GM12878 (cell line): Measurements from ENCODE around the gene ALPP. TPM values are rescaled to one million over a fixed set of nuclear protein-coding genes. Genes with fewer than 3 reads are reported as not detected.
A peak's percentile ranks its signal among the peaks of the same experiment; 100 is the strongest.

Source experiments
- ATAC-seq: fragments of 200-7000 bp; cut with Tn5 transposase; 3 replicates; pipeline ENCODE4 v1.9.1; 2020; ENCODE audit warnings: mild to moderate bottlenecking, moderate library complexity
- BruUV-seq: library from RNA; stranded (reverse); fragments of 400-500 nt; replicated peaks from 2 replicates; lab custom pipeline; 2021; lab: Mats Ljungman, UMichigan
- CTCF ChIA-PET: fragments of 300-600 bp; sonication (Branson Sonifier 250); formaldehyde crosslinking; extraction: SDS; loops from one replicate; lab custom pipeline; 2021; ENCODE audit warnings: inconsistent platforms; lab: Yijun Ruan, JAX
- POLR2A ChIA-PET: fragments of 350-600 bp; formaldehyde crosslinking; extraction: SDS; loops from one replicate; lab custom pipeline; 2021; ENCODE audit warnings: inconsistent platforms; lab: Charles Lee
- RAD21 ChIA-PET: fragments of 300-600 bp; sonication (Branson Sonifier 250); formaldehyde crosslinking; loops from one replicate; lab custom pipeline; 2023; ENCODE audit warnings: antibody characterized with exemption; ENCODE audit not compliant: unreplicated experiment; lab: Charles Lee
- SMC1A ChIA-PET: fragments of 300-600 bp; sonication (Branson Sonifier 250); formaldehyde crosslinking; loops from one replicate; lab custom pipeline; 2023; ENCODE audit not compliant: unreplicated experiment, uncharacterized antibody; lab: Charles Lee
- DNase-seq: peaks from one replicate; pipeline ENCODE4 v3.0.0-alpha.2; 2011; ENCODE audit warnings: low read depth, low spot score
- FAIRE-seq: peaks from 3 replicates; lab custom pipeline; 2011; peaks lifted over from hg19 to GRCh38; lab: Jason Lieb, UNC
- H2AFZ ChIP-seq: 2 replicates; pipeline ENCODE4 v1.6.0; 2011; ENCODE audit warnings: low read depth, low read length, control low read depth; ENCODE audit not compliant: control insufficient read depth
- H3K27ac ChIP-seq: 2 replicates; pipeline ENCODE4 v1.5.1; 2011; ENCODE audit warnings: control low read depth; ENCODE audit not compliant: control insufficient read depth, insufficient read depth
- H3K27me3 ChIP-seq, 2 experiments: replicated peaks in 1 of 2; 2 replicates each; pipeline versions ENCODE4 v1.6.0 to v1.6.1; 2011; ENCODE audit warnings: low read length in 1 of 2; ENCODE audit not compliant: control insufficient read depth in 2 of 2, insufficient read depth in 2 of 2
- H3K36me3 ChIP-seq, 2 experiments: 2 replicates each; pipeline ENCODE4 v1.5.1; 2011; ENCODE audit warnings: low read length in 1 of 2; ENCODE audit not compliant: control insufficient read depth in 2 of 2, insufficient read depth in 2 of 2
- H3K4me1 ChIP-seq: 2 replicates; pipeline ENCODE4 v1.6.1; 2011; ENCODE audit warnings: mild to moderate bottlenecking, low read length, moderate library complexity, mixed read lengths; ENCODE audit not compliant: control insufficient read depth, insufficient read depth
- H3K4me2 ChIP-seq: 2 replicates; pipeline ENCODE4 v1.6.0; 2011; ENCODE audit warnings: control low read depth; ENCODE audit not compliant: control insufficient read depth, insufficient read depth
- H3K4me3 ChIP-seq: fragments of 200-600 bp; sonication (generic); 2 replicates; pipeline ENCODE4 v1.5.1; 2016
- H3K79me2 ChIP-seq: 2 replicates; pipeline ENCODE4 v1.6.0; 2011; ENCODE audit warnings: low read length; ENCODE audit not compliant: control insufficient read depth, insufficient read depth
- H3K9ac ChIP-seq: 2 replicates; pipeline ENCODE4 v1.8.0; 2011; ENCODE audit warnings: low read length, control low read depth, mixed read lengths; ENCODE audit not compliant: control insufficient read depth, insufficient read depth
- H3K9me3 ChIP-seq: replicated peaks from 3 replicates; pipeline ENCODE4 v1.5.1; 2011; ENCODE audit warnings: mild to moderate bottlenecking, low read length; ENCODE audit not compliant: control insufficient read depth, insufficient read depth
- H4K20me1 ChIP-seq: 2 replicates; pipeline ENCODE4 v1.6.0; 2011; ENCODE audit not compliant: control insufficient read depth, insufficient read depth
- ATF3 ChIP-seq: IDR thresholded peaks from 2 replicates; pipeline ENCODE4 v1.6.1; 2011; ENCODE audit warnings: low read depth, mild to moderate bottlenecking, low read length, moderate library complexity, borderline replicate concordance; ENCODE audit errors: extremely low read depth
- BCL11A ChIP-seq: IDR thresholded peaks from 2 replicates; pipeline ENCODE4 v1.6.1; 2011; ENCODE audit warnings: low read depth, low read length
- CBX3 ChIP-seq: fragments of 200-600 bp; sonication (generic); IDR thresholded peaks from 2 replicates; pipeline ENCODE4 v1.6.1; 2016; ENCODE audit warnings: low read depth, borderline replicate concordance
- E4F1 ChIP-seq: fragments of 450-650 bp; IDR thresholded peaks from 2 replicates; pipeline ENCODE4 v1.6.1; 2018; ENCODE audit warnings: borderline replicate concordance, mild to moderate bottlenecking; ENCODE audit not compliant: partially characterized antibody
- IKZF1 ChIP-seq: fragments of 450-650 bp; conservative IDR thresholded peaks from 2 replicates; pipeline ENCODE4 v1.6.1; 2017; ENCODE audit warnings: antibody characterized with exemption, mild to moderate bottlenecking
- MYC ChIP-seq: IDR thresholded peaks from 2 replicates; pipeline ENCODE4 v1.6.1; 2011; ENCODE audit warnings: mild to moderate bottlenecking, low read length, moderate library complexity, inconsistent platforms; ENCODE audit not compliant: insufficient read depth, insufficient replicate concordance, insufficient read length, severe bottlenecking
- NFYA ChIP-seq: IDR thresholded peaks from 2 replicates; pipeline ENCODE4 v1.6.1; 2011; ENCODE audit warnings: low read depth, mild to moderate bottlenecking, low read length, improper control_type of control experiment, borderline replicate concordance
- NR2C1 ChIP-seq: fragments of 450-650 bp; IDR thresholded peaks from 2 replicates; pipeline ENCODE4 v1.6.1; 2017; ENCODE audit warnings: antibody characterized with exemption, mild to moderate bottlenecking, moderate library complexity
- POLR2AphosphoS5 ChIP-seq: IDR thresholded peaks from 2 replicates; pipeline ENCODE4 v1.6.1; 2011; ENCODE audit warnings: mild to moderate bottlenecking, low read length, inconsistent platforms
- POU2F2 ChIP-seq: IDR thresholded peaks from 3 replicates; pipeline ENCODE4 v1.6.1; 2011; ENCODE audit warnings: low read depth, mild to moderate bottlenecking, low read length, borderline replicate concordance
- RELB ChIP-seq: fragments of 450-650 bp; IDR thresholded peaks from 2 replicates; pipeline ENCODE4 v1.6.1; 2017; ENCODE audit warnings: low read depth, mild to moderate bottlenecking, moderate library complexity
- TCF7 ChIP-seq: IDR thresholded peaks from 2 replicates; pipeline ENCODE4 v1.6.1; 2014; ENCODE audit warnings: antibody characterized with exemption, borderline replicate concordance
- WRNIP1 ChIP-seq: IDR thresholded peaks from 2 replicates; pipeline ENCODE4 v1.6.1; 2011; ENCODE audit warnings: low read depth, low read length, improper control_type of control experiment, borderline replicate concordance
- ZBED1 ChIP-seq: IDR thresholded peaks from 2 replicates; pipeline ENCODE4 v1.6.1; 2016; ENCODE audit warnings: borderline replicate concordance
- ZBTB11 ChIP-seq: fragments of 450-650 bp; formaldehyde crosslinking; IDR thresholded peaks from 2 replicates; pipeline ENCODE4 v1.5.0; 2022; ENCODE audit warnings: mild to moderate bottlenecking, missing genetic modification characterization
- WGBS: methylation state at CpG from one replicate; pipeline ENCODE4 v1.1.6; 2016; ENCODE audit warnings: low lambda C conversion rate; ENCODE audit not compliant: insufficient replicate concordance, insufficient coverage; ENCODE audit errors: missing lambda C conversion rate; 5-methylcytosine and 5-hydroxymethylcytosine counted together
- in situ Hi-C: fragments of 300-500 bp; cut with MboI; formaldehyde crosslinking; loops from 9 replicates; pipeline ENCODE4 v1.14.3; 2018; ENCODE audit warnings: mixed read lengths
- intact Hi-C: fragments of 100-400 bp; cut with micrococcal nuclease; formaldehyde crosslinking; loops from one replicate; pipeline ENCODE4 v1.14.2; 2022; ENCODE audit not compliant: unreplicated experiment
- polyA plus RNA-seq, 11 experiments: library from polyadenylated mRNA; depleted of rRNA in 4 of 11; unstranded in 6 of 11; stranded (reverse) in 5 of 11; fragments of >200 nt; fragmentation: Nextera tagmentation in 4 of 11; fragmentation: Illumina TruSeq in 1 of 11; extraction: Ambion mirVana in 4 of 11; extraction: Trizol in 1 of 11; gene quantifications; 1 replicate in 1 of 11; 2 replicates in 10 of 11; pipeline versions ENCODE4 v1.2.1 to v1.2.3, GENCODE V29; 2011 to 2016; ENCODE audit warnings: inconsistent platforms in 2 of 11, missing spikeins in 2 of 11, low read depth in 1 of 11
- total RNA-seq, 4 experiments: library from RNA; depleted of rRNA in 3 of 4; stranded (reverse); fragments of >200 nt in 3 of 4; fragmentation: Illumina TruSeq in 1 of 4; extraction: Trizol in 1 of 4; gene quantifications; 2 replicates each; pipeline versions ENCODE4 v1.2.1 to v1.2.3, GENCODE V29; 2013 to 2021

ALPP gene
- total and polyA plus RNA-seq, 10 of the 15 experiments (the other 5 are each of a cell fraction or from before 2014, with no cell fraction given), result 0.21 TPM; not detected in 9

- ATAC-seq (peak; percentile 70), FAIRE-seq (peak; percentile 41), DNase-seq (peak; percentile 24)
- no TSS peak for BruUV-seq
- ChIA-PET RAD21 (no interaction called here), SMC1A (interaction anchor here (0.7 to 1.3 kb wide), 3 partner anchors 9 to 43 kb away, joined by 3 to 4 read pairs (median 3); no protein-coding TSS in a partner anchor), POLR2A (no interaction called here), CTCF (interaction anchor here (0.6 to 1.3 kb wide), 4 partner anchors 38 to 458 kb away, joined by 3 read pairs; no protein-coding TSS in a partner anchor)
- Histone ChIP-seq H3K9me3 (no peaks in the 10 kb centered on the region; the same call in 2 of the 3 replicates), H3K79me2 (no peaks in the 10 kb centered on the region), H3K27me3 (no peaks in the 10 kb centered on the region), H3K4me1 (peaks cover 9% of the 10 kb centered on the region), H3K9ac (peak overlapping the region; percentile 34; the same call in 1 of the 2 replicates), H2AFZ (peak overlapping the region; percentile 82), H4K20me1 (no peaks in the 10 kb centered on the region), H3K27ac (no peak overlapping the region; the same call in 1 of the 2 replicates), H3K4me3 (peak overlapping the region; percentile 70), H3K4me2 (peak overlapping the region; percentile 87), H3K36me3 (no peaks in the 10 kb centered on the region)
- 4% methylated on average over 14 of the region's 14 CpGs for WGBS
- in situ Hi-C loops (no loop called here), intact Hi-C loops (no loop called here)
- TF ChIP-seq BCL11A, result no peak
- no peak for TF ChIP-seq ZBED1
- TF ChIP-seq POLR2AphosphoS5, result no peak
- no peak for TF ChIP-seq WRNIP1
- TF ChIP-seq POU2F2, result no peak
- peak; percentile 17; the same call in 1 of the 2 replicates for TF ChIP-seq IKZF1
- no peak for TF ChIP-seq NR2C1
- TF ChIP-seq CBX3, result no peak
- TF ChIP-seq ZBTB11, result no peak
- TF ChIP-seq TCF7, result no peak
- no peak for TF ChIP-seq NFYA
- no peak for TF ChIP-seq RELB
- TF ChIP-seq E4F1, result no peak
- no peak for TF ChIP-seq MYC
- no peak for TF ChIP-seq ATF3
These were observed 14.6 kb upstream of the ALPP start for GRCh38 chr2:232363784-232364615.
